SK-N-SH (cell line): ENCODE data around the gene SH3BP4. TPM values are rescaled to one million over a fixed set of nuclear protein-coding genes. Genes with fewer than 3 reads are reported as not detected.

Experiments
- CTCF ChIA-PET: fragments of 300-600, 350-600 bp; formaldehyde crosslinking; extraction: SDS; loops from one replicate; lab custom pipeline; 2021; lab: Yijun Ruan, JAX
- POLR2A ChIA-PET: fragments of 350-600 bp; sonication (Branson Sonifier 250); formaldehyde crosslinking; extraction: SDS; loops from one replicate; lab custom pipeline; 2020; ENCODE audit warnings: antibody characterized with exemption, inconsistent platforms; lab: Yijun Ruan, JAX
- DNase-seq: peaks from one replicate; pipeline ENCODE4 v3.0.0; 2012
- H2AFZ ChIP-seq: fragments of 200-600 bp; sonication (generic); 2 replicates; pipeline ENCODE4 v1.8.1; 2016; ENCODE audit warnings: antibody characterized with exemption, mild to moderate bottlenecking, low read depth
- H3F3A ChIP-seq: fragments of 200-600 bp; sonication (generic); replicated peaks from 2 replicates; pipeline ENCODE3; 2016; ENCODE audit warnings: antibody characterized with exemption, mild to moderate bottlenecking; ENCODE audit not compliant: insufficient read depth
- H3K27ac ChIP-seq, 2 experiments: fragments of 200-500 bp in 1 of 2; fragments of 200-600 bp in 1 of 2; sonication (Bioruptor generic) in 1 of 2; sonication (generic), shearing (Covaris generic) in 1 of 2; 2 replicates each; pipeline versions ENCODE4 v1.5.1 to v1.6.1; 2014 to 2016; ENCODE audit warnings: low read depth in 2 of 2, inconsistent platforms in 1 of 2, low read length in 1 of 2, mild to moderate bottlenecking in 1 of 2, mixed read lengths in 1 of 2
- H3K27me3 ChIP-seq: fragments of 200-600 bp; sonication (generic), shearing (Covaris generic); 2 replicates; pipeline ENCODE4 v1.6.1; 2016; ENCODE audit warnings: mixed run types; ENCODE audit not compliant: insufficient read depth
- H3K36me3 ChIP-seq, 2 experiments: fragments of 200-500 bp in 1 of 2; fragments of 200-600 bp in 1 of 2; sonication (Bioruptor generic) in 1 of 2; sonication (generic) in 1 of 2; replicated peaks in 1 of 2; 2 replicates each; pipeline versions ENCODE3 to v1.5.1; 2014 to 2016; ENCODE audit warnings: low read length in 1 of 2, mild to moderate bottlenecking in 1 of 2; ENCODE audit not compliant: insufficient read depth in 2 of 2, control insufficient read depth in 1 of 2
- H3K4me1 ChIP-seq, 2 experiments: fragments of 200-500 bp in 1 of 2; fragments of 200-600 bp in 1 of 2; sonication (Bioruptor generic) in 1 of 2; sonication (generic), shearing (Covaris generic) in 1 of 2; 2 replicates each; pipeline versions ENCODE4 v1.5.1 to v1.6.1; 2014 to 2016; ENCODE audit warnings: low read depth in 1 of 2, low read length in 1 of 2, mixed run types in 1 of 2; ENCODE audit not compliant: insufficient read depth in 2 of 2, control insufficient read depth in 1 of 2
- H3K4me2 ChIP-seq: fragments of 200-600 bp; sonication (generic), shearing (Covaris generic); 2 replicates; pipeline ENCODE4 v1.6.1; 2017; ENCODE audit warnings: mixed run types
- H3K4me3 ChIP-seq, 2 experiments: fragments of 200-500 bp in 1 of 2; fragments of 200-600 bp in 1 of 2; sonication (Bioruptor generic) in 1 of 2; sonication (generic), shearing (Covaris generic) in 1 of 2; 2 replicates each; pipeline versions ENCODE4 v1.5.1 to v1.8.1; 2014 to 2016; ENCODE audit warnings: low read depth in 2 of 2, inconsistent platforms in 1 of 2, low read length in 1 of 2, mild to moderate bottlenecking in 1 of 2, mixed read lengths in 1 of 2, moderate library complexity in 1 of 2
- H3K79me2 ChIP-seq: fragments of 200-600 bp; sonication (generic); 2 replicates; pipeline ENCODE4 v1.8.1; 2017; ENCODE audit warnings: mild to moderate bottlenecking; ENCODE audit not compliant: insufficient read depth
- H3K9ac ChIP-seq: fragments of 200-600 bp; sonication (generic); 2 replicates; pipeline ENCODE4 v1.6.1; 2017; ENCODE audit warnings: mixed run types
- H3K9me2 ChIP-seq: fragments of 200-600 bp; sonication (generic); 2 replicates; pipeline ENCODE4 v1.6.1; 2017; ENCODE audit warnings: mixed run types
- H3K9me3 ChIP-seq: fragments of 200-600 bp; sonication (generic); 2 replicates; pipeline ENCODE4 v1.6.1; 2017; ENCODE audit warnings: mixed run types, mild to moderate bottlenecking, moderate library complexity
- H4K20me1 ChIP-seq: fragments of 200-600 bp; sonication (generic); 2 replicates; pipeline ENCODE4 v1.6.1; 2017; ENCODE audit warnings: mild to moderate bottlenecking, mixed run types; ENCODE audit not compliant: insufficient read depth
- FOSL2 ChIP-seq: IDR thresholded peaks from 2 replicates; pipeline ENCODE4 v1.4.0; 2012; ENCODE audit warnings: low read depth, mild to moderate bottlenecking, moderate library complexity, borderline replicate concordance
- GATA2 ChIP-seq: sonication (generic); formaldehyde crosslinking; IDR thresholded peaks from 2 replicates; pipeline ENCODE4 v1.5.0; 2020; ENCODE audit warnings: mild to moderate bottlenecking, missing genetic modification reagents
- JUND ChIP-seq: IDR thresholded peaks from 2 replicates; pipeline ENCODE4 v1.4.0; 2012
- MXI1 ChIP-seq: IDR thresholded peaks from 2 replicates; pipeline ENCODE4 v1.6.1; 2012; ENCODE audit warnings: mild to moderate bottlenecking, low read depth, low read length, improper control_type of control experiment
- NRF1 ChIP-seq: IDR thresholded peaks from 2 replicates; pipeline ENCODE4 v1.6.1; 2012; ENCODE audit warnings: low read depth, mild to moderate bottlenecking, low read length
- RFX5 ChIP-seq: IDR thresholded peaks from 2 replicates; pipeline ENCODE4 v1.6.1; 2012; ENCODE audit warnings: mild to moderate bottlenecking, improper control_type of control experiment, low read length
- SIN3A ChIP-seq: IDR thresholded peaks from 2 replicates; pipeline ENCODE4 v1.6.1; 2012; ENCODE audit warnings: low read depth, mild to moderate bottlenecking, low read length, moderate library complexity, borderline replicate concordance
- TCF12 ChIP-seq: IDR thresholded peaks from 2 replicates; pipeline ENCODE4 v1.4.0; 2012
- TEAD4 ChIP-seq: IDR thresholded peaks from 2 replicates; pipeline ENCODE4 v1.4.0; 2012; ENCODE audit warnings: mild to moderate bottlenecking, borderline replicate concordance; ENCODE audit not compliant: insufficient read depth
- YY1 ChIP-seq: IDR thresholded peaks from 2 replicates; pipeline ENCODE4 v1.4.0; 2012; ENCODE audit warnings: low read depth, mild to moderate bottlenecking
- WGBS: methylation state at CpG from one replicate; pipeline ENCODE4 v1.1.6; 2017; ENCODE audit warnings: low lambda C conversion rate; 5-methylcytosine and 5-hydroxymethylcytosine counted together
- polyA plus RNA-seq, 3 experiments: library from polyadenylated mRNA; depleted of rRNA; stranded (reverse); fragments of >200 nt; gene quantifications; 2 replicates each; pipeline ENCODE4 v1.2.3, GENCODE V29; 2012
- TF ChIP-seq, protein P1 (sequence below): IDR thresholded peaks from 2 replicates; pipeline ENCODE4 v1.4.0; 2012; ENCODE audit warnings: low read depth, borderline replicate concordance
- TF ChIP-seq, protein P2 (sequence below): fragments of 150-350 bp; IDR thresholded peaks from 2 replicates; pipeline ENCODE4 v1.6.1; 2016; ENCODE audit warnings: mild to moderate bottlenecking, low read depth, low read length

Gene SH3BP4
- polyA plus RNA-seq, 1 of the 3 experiments (the other 2 are of a cell fraction) = 27.7 TPM

DNA sequence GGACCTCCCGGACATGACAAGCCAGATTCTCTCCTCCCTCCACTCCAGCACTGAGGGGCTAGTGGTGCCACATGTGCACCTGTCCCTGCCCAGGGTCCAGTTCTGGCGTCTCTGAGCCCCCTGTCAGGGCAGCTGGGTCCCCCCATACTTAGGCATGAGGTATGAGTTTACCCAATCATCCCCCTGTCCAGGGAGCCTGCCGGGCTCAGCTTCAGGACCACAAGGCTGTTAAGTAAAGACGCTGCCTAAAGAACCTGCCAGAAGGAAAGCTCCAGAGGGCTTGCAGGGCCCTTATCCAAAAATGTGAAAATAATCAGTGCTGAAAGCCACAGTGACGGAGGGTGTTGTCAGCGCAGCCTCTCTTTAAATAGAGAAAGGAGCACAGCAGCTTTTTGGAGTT lies 40.0 kb downstream of the SH3BP4 start:
- Histone ChIP-seq H3K36me3 (peaks cover 3 to 6% of the 10 kb centered on the region in 2 experiments), H3K9ac (no peak overlapping the region), H3K9me2 (no peaks in the 10 kb centered on the region), H3K9me3 (no peaks in the 10 kb centered on the region), H4K20me1 (no peaks in the 10 kb centered on the region), H2AFZ (no peak overlapping the region), H3K4me2 (no peak overlapping the region), H3K4me1 (peaks cover 21 to 38% of the 10 kb centered on the region in 2 experiments)
- DNase-seq = no peak
- ChIA-PET POLR2A (no interaction called here), CTCF (no interaction called here)
- 93% methylated on average over 6 of the region's 6 CpGs for WGBS
- TF ChIP-seq, protein P1, sequence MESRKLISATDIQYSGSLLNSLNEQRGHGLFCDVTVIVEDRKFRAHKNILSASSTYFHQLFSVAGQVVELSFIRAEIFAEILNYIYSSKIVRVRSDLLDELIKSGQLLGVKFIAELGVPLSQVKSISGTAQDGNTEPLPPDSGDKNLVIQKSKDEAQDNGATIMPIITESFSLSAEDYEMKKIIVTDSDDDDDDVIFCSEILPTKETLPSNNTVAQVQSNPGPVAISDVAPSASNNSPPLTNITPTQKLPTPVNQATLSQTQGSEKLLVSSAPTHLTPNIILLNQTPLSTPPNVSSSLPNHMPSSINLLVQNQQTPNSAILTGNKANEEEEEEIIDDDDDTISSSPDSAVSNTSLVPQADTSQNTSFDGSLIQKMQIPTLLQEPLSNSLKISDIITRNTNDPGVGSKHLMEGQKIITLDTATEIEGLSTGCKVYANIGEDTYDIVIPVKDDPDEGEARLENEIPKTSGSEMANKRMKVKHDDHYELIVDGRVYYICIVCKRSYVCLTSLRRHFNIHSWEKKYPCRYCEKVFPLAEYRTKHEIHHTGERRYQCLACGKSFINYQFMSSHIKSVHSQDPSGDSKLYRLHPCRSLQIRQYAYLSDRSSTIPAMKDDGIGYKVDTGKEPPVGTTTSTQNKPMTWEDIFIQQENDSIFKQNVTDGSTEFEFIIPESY = no peak
- TF ChIP-seq SIN3A (no peak), MXI1 (no peak), NRF1 (no peak), TEAD4 (no peak), JUND (no peak), GATA2 (CRISPR knock-in tag) (no peak), RFX5 (no peak)
- TF ChIP-seq, protein P2, sequence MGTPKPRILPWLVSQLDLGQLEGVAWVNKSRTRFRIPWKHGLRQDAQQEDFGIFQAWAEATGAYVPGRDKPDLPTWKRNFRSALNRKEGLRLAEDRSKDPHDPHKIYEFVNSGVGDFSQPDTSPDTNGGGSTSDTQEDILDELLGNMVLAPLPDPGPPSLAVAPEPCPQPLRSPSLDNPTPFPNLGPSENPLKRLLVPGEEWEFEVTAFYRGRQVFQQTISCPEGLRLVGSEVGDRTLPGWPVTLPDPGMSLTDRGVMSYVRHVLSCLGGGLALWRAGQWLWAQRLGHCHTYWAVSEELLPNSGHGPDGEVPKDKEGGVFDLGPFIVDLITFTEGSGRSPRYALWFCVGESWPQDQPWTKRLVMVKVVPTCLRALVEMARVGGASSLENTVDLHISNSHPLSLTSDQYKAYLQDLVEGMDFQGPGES = no peak
- TF ChIP-seq, all 33 proteins: peak for 0
- H3K4me3 ChIP-seq = no peak overlapping the region
- no peak overlapping the region for H3K27ac ChIP-seq
- H3K79me2 ChIP-seq = peaks cover 99% of the 10 kb centered on the region
- peaks cover 6% of the 10 kb centered on the region for H3F3A ChIP-seq
- no peaks in the 10 kb centered on the region for H3K27me3 ChIP-seq

DNA sequence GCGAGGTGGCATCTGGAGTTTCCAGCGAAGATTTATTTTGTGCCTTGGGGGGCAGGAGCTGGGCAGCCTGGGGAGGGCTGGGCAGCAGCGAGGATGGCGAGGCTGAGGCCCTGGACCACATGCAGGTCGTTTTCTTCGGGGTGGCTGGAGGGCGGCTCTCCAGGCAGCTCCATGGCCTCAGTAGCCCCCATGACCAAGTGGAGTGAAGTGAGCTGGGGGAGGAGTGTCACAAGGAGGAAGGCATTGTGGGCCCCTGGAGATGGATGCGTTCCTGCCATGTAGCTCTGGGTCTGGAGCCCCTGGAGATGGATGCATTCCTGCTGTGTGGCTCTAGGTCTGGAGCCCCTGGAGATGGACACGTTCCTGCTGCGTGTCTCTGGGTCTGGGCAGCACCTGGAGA lies 40.4 kb downstream of the SH3BP4 start:
- peaks cover 6% of the 10 kb centered on the region for H3F3A ChIP-seq
- no peaks in the 10 kb centered on the region for H4K20me1 ChIP-seq
- POLR2A ChIA-PET = no interaction called here
- no peaks in the 10 kb centered on the region for H3K9me3 ChIP-seq
- no peak overlapping the region for H2AFZ ChIP-seq
- H3K27ac ChIP-seq = no peak overlapping the region
- H3K9me2 ChIP-seq = no peaks in the 10 kb centered on the region
- H3K4me1 ChIP-seq = peaks cover 21 to 38% of the 10 kb centered on the region in 2 experiments
- H3K4me2 ChIP-seq = no peak overlapping the region
- H3K79me2 ChIP-seq = peaks cover 99% of the 10 kb centered on the region
- TF ChIP-seq FOSL2 (no peak), TCF12 (no peak), YY1 (no peak)
- peaks cover 5% of the 10 kb centered on the region in 2 experiments for H3K36me3 ChIP-seq
- H3K9ac ChIP-seq = no peak overlapping the region
- CTCF ChIA-PET = no interaction called here
- no peak for DNase-seq
- no peak overlapping the region for H3K4me3 ChIP-seq
- WGBS = 92% methylated on average over 6 of the region's 10 CpGs
- no peaks in the 10 kb centered on the region for H3K27me3 ChIP-seq
